ENCODE data around the gene RAD51B.

DNA sequence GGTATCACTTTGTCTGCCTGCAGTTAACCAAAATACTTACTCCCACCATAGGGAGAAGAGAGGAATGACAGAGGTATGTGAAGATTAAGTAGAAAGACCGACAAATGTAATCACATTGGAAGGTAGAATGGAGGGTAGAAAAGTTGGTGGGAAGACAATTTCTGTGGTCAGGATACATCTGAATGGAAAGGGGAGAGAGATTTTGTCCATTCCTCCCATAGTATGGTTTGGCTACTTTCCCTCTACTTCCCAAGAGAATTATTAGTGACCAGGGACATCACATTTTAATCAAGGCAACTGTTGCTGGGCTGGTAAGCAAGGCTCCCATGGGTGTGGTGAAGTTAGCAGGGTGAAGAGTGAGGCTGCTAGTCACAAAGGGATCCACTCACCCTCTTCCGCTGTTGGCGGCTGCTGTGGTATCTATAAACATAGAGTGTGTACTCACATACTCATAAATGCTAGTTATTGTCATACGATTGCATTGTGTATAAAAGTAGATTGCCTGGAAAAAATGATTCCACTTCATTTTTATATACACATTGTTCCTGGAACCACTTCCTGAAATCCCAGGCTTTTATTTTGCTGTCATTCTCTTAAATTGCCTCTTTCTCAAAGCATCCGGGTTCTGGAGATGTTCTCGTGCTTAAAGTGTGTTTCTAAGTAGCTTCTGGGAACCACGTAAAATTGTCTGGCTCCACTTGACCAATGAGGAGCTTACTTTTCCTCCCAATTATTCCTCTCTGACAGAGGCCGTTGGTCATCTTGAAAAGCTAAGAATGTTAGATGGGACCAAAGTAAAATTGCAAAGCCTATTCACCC lies 560.1 kb downstream of the RAD51B start:
- TF ChIP-seq, protein P1, sequence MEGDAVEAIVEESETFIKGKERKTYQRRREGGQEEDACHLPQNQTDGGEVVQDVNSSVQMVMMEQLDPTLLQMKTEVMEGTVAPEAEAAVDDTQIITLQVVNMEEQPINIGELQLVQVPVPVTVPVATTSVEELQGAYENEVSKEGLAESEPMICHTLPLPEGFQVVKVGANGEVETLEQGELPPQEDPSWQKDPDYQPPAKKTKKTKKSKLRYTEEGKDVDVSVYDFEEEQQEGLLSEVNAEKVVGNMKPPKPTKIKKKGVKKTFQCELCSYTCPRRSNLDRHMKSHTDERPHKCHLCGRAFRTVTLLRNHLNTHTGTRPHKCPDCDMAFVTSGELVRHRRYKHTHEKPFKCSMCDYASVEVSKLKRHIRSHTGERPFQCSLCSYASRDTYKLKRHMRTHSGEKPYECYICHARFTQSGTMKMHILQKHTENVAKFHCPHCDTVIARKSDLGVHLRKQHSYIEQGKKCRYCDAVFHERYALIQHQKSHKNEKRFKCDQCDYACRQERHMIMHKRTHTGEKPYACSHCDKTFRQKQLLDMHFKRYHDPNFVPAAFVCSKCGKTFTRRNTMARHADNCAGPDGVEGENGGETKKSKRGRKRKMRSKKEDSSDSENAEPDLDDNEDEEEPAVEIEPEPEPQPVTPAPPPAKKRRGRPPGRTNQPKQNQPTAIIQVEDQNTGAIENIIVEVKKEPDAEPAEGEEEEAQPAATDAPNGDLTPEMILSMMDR (tag by site-specific recombination; IDR thresholded peaks at IDR 0.05): no peak
- TF ChIP-seq SP2 (tag by site-specific recombination; IDR thresholded peaks at IDR 0.05): no peak
- TF ChIP-seq OVOL3 (tag by site-specific recombination; IDR thresholded peaks at IDR 0.05): no peak
- TF ChIP-seq YY1 (tag by site-specific recombination; IDR thresholded peaks at IDR 0.05): no peak
- TF ChIP-seq ZNF121 (tag by site-specific recombination; IDR thresholded peaks at IDR 0.05): no peak
- TF ChIP-seq, protein P2, sequence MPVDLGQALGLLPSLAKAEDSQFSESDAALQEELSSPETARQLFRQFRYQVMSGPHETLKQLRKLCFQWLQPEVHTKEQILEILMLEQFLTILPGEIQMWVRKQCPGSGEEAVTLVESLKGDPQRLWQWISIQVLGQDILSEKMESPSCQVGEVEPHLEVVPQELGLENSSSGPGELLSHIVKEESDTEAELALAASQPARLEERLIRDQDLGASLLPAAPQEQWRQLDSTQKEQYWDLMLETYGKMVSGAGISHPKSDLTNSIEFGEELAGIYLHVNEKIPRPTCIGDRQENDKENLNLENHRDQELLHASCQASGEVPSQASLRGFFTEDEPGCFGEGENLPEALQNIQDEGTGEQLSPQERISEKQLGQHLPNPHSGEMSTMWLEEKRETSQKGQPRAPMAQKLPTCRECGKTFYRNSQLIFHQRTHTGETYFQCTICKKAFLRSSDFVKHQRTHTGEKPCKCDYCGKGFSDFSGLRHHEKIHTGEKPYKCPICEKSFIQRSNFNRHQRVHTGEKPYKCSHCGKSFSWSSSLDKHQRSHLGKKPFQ (tag by site-specific recombination; IDR thresholded peaks at IDR 0.05): no peak
- TF ChIP-seq ZBTB8A (tag by site-specific recombination; IDR thresholded peaks at IDR 0.05): no peak
- no peak for TF ChIP-seq ZNF433 (tag by site-specific recombination; IDR thresholded peaks at IDR 0.05; ENCODE audit: low read depth)

All from HEK293 (cell line).